ENCODE results near the gene SH3RF1.

SH3RF1 gene

DNA sequence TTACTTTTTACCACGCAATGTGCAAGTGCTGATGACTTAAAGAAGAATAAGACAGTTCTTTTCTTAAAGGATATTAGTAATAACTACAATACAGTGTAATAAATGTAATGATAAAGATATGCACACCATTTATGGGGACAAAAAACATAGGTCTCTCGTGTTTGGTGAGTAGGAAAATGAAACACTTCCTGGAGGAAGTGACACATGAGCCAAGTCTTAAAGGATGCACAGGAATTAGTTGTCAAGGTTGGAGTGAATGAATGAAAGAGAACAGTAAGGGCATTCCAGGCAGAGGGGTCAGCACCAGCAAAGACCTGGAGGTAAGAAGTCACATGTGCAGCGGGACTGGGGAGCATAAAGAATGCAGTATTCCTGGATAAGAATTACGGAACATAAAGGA lies 112.7 kb downstream of the SH3RF1 start:
- no peak for DNase-seq

GRCh38 chr4:169156392-169156791 lies 114.4 kb downstream of the SH3RF1 start:
- DNase-seq: no peak

- DNase-seq: no peak
These were observed 116.6 kb downstream of the SH3RF1 start for GRCh38 chr4:169154121-169154520.

DNA sequence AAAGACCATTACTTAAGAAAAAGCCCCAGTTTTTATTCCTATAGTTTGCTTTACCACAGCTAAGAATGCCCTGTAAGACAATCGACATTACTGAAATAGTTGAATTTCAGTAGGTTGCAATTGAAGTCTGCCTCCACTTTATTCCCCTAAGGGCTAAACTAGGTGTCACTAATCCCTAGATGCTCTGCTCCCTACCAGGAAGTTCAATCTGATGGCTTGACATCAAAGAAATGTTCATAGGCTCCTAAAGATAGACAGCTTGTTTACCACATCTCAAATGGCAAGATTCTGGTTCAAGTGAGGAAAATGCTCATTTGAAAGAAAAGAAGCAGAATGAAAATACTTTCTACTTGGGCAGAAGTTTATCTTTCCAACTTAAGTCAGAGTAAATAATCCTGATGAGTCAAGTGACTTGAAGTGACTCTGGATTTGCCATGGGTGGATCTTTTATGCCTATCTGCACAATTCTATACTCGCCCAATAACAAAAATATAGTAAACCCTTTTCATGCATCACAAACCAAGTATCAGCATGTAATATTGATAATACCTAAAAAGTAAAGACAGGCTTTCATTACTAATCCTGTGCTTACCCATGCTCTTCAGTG lies 117.2 kb downstream of the SH3RF1 start:
- no peak for DNase-seq

- no peak for DNase-seq
These were observed 117.9 kb downstream of the SH3RF1 start for GRCh38 chr4:169152899-169153298.

- DNase-seq: no peak
These were observed 118.7 kb downstream of the SH3RF1 start for GRCh38 chr4:169152098-169152497.

DNA sequence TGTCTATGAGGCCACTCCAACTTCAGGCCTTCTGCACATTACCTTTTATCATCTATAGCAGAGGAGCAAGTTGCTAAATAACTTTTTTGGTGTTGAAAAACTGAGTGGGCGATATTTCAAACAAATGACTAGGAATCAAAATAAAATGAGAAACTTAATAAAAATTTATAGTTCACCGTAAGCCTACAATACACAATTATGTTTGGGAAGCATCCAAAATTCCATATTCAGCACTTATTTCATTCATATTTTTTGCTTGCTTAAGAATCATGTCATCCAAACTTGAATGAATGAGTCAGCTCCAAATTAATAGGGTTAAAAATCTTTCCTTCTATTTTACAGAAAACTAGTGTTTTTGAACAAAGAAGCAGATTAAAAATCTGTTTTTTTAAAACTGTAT lies 119.1 kb downstream of the SH3RF1 start:
- no peak for DNase-seq

DNA sequence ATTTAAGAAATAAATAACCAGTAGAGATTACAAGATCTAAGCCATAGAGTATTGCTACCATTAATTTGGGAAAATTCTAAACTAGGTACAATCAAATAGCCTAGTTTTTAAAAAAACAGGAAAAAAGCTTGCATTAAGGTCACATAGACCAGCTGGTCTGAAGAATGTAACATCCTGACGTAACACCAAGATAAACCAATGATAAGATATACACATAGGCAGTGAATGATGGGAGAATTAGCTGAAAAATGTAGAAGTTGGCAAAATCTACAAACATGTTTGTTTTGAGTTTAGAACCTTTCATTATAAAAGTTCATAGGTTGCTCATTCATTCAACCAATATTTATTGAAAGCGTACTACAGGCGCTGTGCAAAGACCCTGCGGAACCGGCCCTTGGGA lies 120.0 kb downstream of the SH3RF1 start:
- no peak for DNase-seq

GRCh38 chr4:169148885-169149284 lies 121.9 kb downstream of the SH3RF1 start:
- no peak for DNase-seq

DNA sequence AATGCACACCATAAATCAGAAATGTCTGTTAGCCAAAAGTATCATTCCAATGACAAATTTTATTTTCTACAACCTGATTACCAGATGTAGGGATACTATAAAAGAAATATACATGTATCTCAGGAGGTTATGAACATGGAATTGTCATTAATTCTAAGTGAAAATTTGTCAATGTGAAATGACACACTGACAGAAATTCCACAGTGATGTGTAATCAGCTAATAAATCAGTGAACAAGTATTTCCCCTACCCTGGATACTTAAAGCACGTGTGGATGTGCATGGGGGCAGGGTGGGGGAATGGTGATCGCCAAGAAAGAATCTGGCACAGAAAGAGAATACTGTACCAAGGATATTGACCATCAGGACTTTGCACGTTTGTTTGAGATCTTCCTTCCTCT lies 123.6 kb downstream of the SH3RF1 start:
- no peak for DNase-seq

- DNase-seq: no peak
These were observed 126.6 kb downstream of the SH3RF1 start for GRCh38 chr4:169144061-169144600.

GRCh38 chr4:169143335-169143734 lies 127.4 kb downstream of the SH3RF1 start:
- no peak for DNase-seq

DNA sequence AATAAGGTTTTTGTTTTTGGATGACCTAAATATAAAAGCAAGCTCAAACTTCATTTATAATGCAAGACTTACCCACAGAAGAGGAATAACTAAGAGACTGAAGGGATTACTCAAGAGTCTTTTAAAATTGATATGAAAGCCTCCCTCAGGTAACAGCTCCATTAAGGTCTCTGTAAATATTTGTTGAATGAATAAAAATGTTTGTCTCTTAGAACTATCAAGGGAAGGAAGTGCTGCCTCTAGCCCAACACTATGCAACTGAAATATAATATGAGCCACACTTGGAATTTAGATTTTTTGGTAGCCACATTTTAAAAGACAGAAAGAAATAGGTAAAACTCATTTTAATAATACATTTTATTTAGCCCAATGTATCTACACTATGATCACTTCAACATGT lies 127.8 kb downstream of the SH3RF1 start:
- no peak for DNase-seq

DNA sequence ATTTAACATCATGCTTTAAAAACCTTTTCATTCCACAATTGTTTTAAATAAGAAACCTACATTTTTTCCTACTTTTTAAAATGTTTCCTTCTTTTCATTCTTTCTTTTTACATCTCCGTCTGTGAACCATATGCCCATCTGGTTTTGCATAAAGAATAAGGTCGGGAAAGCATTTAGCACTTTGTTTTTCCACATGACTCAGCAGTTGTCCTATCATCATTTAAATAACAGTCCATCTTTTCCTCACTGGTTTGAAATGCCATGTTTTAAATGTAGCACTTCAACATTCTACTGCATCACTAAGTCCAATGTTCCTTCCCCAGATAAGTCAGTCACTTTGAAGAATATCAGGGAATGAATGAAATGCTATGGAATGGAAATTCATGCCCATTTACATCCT lies 128.4 kb downstream of the SH3RF1 start:
- no peak for DNase-seq

GRCh38 chr4:169139021-169139420 lies 131.7 kb downstream of the SH3RF1 start:
- DNase-seq: no peak

DNA sequence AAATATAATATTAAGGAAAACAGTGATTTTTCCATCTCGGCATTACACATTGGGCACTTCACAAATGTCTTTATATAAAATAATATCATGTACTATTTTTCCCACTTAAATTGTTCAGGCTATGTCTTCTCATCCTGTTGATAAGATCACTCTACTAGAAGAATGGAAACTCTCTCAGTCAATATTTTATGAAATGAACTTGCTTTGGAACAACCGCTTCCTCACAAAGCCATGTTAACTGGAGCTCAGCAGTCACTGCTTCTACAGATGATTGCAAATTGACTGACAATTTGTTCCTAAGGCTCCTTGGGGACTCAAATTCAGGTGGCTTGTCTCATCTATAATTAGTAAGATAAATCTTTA lies 133.2 kb downstream of the SH3RF1 start:
- DNase-seq: no peak

DNA sequence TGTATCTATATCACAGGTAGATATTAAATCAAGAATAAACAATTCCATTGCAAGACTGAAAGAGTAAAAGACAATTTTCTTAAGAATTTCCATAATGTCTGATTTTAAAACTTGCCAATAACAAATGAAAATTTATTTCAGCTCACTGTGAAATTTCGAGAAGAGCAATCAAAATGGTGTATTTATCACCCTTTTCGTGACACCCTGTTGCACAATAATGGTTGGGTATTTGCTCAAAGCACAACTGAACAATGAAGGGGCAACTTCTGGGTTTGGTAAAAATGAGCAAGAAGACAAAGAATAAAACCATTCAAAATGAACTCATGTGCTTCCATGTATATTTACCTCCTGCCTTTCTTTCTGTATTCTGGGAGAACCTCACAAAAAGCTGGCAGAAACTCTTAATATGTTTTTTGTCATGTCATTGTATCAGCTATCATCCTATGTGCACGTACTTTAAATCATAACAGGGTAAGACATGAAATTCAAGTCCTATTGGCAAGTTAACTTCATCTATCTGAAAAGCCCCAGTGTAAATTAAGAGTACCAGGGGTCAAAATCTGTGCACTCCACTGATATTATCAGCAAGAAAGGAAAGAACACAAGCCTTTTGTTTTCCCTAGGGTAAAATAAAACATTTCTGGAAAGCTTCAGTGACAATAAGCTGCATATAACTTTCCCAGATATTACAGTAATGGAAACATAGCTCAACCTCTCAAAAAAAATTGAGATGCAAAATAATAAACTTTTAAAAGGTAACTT lies 133.8 kb downstream of the SH3RF1 start:
- no peak for DNase-seq

- no peak for DNase-seq
These were observed 134.4 kb downstream of the SH3RF1 start for GRCh38 chr4:169136330-169136729.

DNA sequence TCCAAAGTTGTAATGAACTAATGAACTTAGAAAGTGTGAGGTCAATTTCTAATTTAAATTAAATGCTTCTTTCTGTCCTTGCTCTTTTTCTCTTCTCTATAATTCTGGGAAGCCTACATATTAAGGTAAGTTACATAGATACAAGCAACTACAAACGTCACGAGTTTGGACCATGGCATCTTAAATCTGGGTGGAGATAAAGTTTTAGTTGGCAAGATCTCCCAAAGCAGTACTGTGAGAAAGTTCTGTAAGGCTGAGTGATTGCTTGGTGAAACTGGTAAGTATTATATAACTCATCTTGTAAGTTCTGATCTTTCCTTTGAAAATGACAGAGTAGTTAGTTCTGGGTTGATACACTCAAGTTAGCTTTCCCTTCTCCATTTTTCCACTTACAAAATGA lies 135.0 kb downstream of the SH3RF1 start:
- no peak for DNase-seq

- no peak for DNase-seq
These were observed 136.8 kb downstream of the SH3RF1 start for GRCh38 chr4:169133932-169134331.

DNA sequence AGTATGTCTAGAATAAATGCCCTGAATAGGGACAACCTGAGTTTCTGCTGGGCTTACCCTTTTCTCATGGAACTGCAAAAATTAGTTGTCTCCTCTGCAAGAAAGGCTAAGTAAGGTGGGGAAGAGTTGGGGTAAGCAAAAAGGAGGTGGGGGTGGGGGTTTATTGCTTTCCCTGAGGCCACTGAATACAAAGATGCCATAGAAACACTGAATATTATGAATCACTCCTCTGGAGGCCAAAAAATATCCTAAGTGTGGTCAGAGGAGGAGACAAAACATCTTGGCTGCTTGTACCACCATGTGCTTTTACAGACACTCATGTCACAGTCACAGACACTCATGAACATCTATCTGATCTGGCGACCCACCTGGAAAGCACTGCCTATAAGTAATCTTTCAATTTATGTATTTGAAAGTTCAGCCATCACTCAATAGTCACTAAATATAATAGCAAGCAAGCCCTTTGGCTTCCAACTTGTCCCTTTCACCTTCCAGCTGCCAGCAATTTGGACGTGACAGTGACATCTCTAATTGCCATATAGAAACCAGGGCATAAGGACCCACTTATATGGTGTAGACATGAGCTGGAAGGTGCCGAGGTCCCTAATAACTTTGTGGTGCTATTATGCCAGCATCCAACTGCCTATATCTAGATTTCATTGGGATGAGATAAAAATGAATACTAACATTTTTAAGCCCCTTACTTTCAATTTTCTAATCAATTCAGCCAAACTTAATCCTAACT lies 138.0 kb downstream of the SH3RF1 start:
- no peak for DNase-seq

GRCh38 chr4:169131556-169132208 lies 139.1 kb downstream of the SH3RF1 start:
- DNase-seq: no peak

- no peak for DNase-seq
These were observed 141.9 kb downstream of the SH3RF1 start for GRCh38 chr4:169128902-169129301.

All from stimulated activated naive CD4-positive, alpha-beta T cell (primary cell).